ENCODE measurements around the gene GUCY1B1.

Gene GUCY1B1

GRCh38 chr4:155802190-155802959 lies 43.6 kb downstream of the GUCY1B1 start:
- no peak for DNase-seq

- DNase-seq = no peak
Measured at GRCh38 chr4:155805016-155805415, 46.2 kb downstream of the GUCY1B1 start.

DNA sequence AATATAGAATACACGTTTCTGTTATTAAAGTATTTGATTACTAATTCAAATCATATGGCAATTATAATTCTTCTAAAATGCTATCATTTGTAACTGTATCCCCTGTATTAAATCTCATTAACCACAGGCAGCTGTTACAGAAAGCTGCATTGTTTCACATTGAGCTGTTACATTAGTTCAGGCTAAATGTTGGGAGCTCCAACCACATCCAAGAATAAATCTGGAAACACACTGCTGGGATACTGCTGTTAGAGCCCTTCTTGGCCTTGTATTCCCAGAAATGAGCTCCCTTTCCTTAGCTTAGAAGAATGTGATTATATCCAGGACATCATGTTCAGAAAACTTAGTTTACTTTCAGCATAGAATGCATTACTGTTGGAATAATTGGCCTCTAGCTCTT lies 48.2 kb downstream of the GUCY1B1 start:
- DNase-seq = no peak

DNA sequence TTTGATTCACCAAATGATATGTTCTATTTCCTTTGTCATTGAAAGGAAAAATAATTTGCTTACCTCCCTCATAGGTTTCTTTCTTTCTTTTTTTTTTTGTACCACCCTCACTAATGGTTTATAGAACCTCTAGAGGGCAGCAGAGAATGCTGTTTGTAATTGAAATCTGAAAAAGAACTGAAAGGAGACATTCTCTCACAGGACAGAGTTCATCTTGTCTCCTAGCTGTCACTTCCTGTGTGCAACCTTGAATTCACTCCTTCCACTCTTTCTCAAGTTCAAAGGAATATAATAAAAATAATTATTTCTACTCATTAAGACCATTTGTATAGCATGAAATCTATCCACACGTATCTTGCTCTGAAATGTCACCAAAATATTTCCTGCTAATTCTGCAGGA lies 51.0 kb downstream of the GUCY1B1 start:
- peak; percentile 94 for DNase-seq

DNA sequence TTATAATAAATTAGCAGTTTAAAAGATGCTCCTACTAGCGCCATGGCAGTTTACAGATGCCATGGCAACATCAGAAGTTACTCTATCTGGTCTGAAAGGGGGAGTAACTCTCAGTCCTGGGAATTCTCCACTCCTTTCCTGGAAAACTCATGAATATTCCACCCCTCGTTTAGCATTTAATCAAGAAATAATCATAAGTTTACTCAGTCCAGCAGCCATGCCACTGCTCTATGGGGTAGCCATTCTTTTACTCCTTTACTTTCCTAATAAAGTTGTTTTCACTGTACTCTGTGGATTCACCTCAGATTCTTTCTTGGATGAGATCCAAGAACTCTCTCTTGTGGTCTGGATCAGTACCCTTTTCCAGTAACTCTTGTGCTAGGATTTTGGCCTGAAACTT lies 52.3 kb downstream of the GUCY1B1 start:
- DNase-seq = no peak

DNA sequence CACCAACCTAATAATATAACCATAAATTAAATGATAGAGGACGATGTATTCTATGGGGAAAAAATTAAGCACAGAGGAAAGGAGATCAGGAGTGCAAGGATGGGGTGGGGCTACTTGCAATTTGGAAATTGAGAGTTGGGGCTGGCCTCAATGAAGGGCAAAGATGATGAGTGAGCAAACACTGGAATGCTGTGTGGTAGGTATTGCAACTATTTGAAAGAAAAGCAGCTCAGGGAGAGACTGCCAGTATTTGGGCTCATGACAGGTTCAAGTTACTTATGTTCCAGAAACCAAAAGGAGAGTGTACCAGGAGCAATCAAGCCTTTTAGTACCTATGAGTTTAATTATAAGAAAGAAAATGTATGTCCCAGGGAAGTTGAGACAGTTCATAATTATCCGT lies 59.8 kb downstream of the GUCY1B1 start:
- DNase-seq = no peak

DNA sequence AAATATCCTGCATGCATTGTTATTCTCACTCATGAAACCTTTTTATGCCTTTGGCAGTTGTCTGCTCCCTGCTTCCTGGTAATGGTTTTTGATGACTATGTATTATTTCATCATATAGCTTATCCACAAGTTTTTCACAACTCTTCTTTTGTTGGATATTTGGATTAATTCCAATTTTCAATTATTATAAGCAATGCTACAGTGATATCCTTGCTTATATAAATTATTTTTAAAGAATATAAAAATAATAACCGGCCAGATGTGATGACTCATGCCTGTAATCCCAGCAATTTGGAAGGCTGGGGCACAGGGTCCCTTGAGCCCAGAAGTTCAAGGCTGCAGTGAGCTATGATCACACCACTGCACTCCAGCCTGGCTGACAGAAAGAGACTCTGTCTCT lies 60.2 kb downstream of the GUCY1B1 start:
- DNase-seq = no peak

DNA sequence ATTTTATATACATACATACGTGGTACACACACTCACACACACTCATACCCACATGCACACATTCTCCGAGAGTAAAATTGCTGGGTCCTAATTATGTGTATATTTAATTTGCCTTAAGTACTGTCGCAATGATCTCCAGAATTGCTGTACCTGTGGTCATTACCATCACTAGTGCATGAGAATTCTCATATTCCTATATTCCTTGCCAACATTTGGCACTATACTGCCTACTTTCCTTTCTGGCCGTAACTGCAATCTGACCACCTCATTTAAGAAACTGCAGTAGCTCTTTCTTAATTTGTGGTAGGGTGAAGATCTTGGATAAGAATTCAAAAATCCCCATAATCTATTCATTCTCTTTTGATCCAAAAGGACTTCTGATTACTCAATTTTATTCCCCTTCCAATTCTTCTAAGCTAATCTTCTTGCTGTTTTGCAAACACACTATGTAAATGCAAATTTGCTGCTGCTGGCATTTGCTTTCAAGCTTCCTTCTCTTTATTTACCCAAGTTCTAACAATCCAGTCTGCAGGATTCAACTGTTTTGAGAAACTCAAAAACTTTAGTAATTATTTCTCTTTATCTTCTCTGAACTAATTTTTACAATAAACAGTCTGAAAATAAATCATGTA lies 62.2 kb downstream of the GUCY1B1 start:
- DNase-seq = no peak

GRCh38 chr4:155822572-155822971 lies 63.8 kb downstream of the GUCY1B1 start:
- no peak for DNase-seq

GRCh38 chr4:155828628-155829027 lies 69.8 kb downstream of the GUCY1B1 start:
- DNase-seq = no peak

DNA sequence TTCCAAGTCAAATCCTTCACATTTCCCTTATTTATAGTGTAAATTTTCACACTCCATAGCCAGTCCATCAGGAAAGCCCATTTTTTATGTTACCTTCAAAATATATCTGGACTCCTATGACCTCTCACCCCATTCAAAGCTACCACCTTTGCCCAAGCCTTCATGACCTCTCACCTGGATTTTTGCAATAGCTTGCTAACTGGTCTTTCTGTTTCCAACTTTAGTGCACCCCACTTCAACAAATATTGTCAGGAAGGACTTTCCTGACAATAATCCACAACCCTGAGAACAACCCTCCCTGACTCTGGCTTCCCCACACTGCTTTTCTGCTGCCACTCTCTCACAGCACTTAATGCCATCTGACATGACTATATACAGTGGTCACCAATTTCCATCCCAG lies 73.8 kb downstream of the GUCY1B1 start:
- DNase-seq = no peak

DNA sequence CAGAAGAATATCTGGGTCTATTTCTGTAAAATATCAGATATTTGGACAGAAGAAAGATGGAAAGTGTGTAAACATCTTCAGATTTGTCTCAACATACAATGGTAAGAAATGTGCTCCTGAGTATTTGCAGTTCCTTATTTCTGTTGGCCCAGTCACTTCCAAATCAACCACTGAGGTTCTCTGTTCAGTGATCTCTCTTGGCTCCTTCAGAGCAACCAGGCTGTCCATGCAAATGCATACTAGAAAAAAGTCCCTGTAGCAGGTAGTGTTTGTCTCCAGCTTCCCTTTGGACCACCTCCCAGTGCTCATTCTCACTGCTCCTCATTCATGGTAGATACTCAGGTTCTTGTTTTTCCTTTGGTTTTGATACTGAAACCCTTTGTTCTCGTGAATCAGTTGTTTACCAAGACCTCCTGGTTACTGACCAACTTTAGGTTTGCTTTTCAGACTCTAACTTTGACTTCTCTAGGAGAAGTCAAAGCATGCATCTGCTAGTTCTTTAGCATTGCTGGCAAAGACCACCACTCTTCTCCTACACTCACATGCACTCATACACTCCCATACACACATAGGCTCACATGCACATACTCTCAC lies 78.5 kb downstream of the GUCY1B1 start:
- no peak for DNase-seq

DNA sequence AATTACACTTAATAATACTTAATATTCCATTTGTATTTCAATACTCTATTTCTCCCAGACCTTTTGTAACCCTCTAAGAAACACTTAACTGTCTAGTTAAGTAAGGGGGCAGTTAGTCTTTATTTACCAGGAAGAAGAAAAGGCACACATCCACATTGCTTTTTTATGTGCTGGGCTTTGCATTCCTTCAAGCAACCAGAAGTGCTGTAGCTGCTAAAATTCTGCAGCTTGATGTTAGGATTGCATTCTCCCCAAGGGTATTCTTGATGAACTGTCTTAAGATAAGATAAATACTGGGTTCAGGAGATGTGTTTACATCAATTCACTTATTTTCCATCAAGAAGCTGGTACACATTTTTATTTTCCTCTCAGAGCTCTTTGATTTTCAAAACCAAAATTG lies 83.3 kb downstream of the GUCY1B1 start:
- DNase-seq = no peak

- DNase-seq = no peak
Measured at GRCh38 chr4:155846929-155847328, 88.1 kb downstream of the GUCY1B1 start.

- no peak for DNase-seq
Measured at GRCh38 chr4:155849042-155849441, 90.2 kb downstream of the GUCY1B1 start.

DNA sequence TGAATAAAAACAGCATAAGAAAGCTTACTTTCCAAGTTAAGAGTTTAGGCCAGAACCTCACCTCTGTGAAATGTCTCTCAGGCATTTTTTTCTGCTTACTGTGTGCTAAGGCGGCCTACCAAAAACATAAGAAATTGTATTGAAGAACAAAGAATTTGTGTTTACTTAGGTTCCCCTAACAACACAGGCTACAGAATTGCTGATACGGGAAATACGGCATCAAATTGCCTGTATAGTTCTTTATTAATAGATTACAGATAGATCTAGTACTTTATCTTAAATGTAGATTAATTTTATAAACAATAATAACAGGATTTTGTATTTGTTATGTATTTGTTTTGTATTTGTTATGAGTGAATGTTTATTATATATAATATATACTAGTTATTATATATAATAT lies 94.4 kb downstream of the GUCY1B1 start:
- no peak for DNase-seq

GRCh38 chr4:155854582-155855226 lies 95.9 kb downstream of the GUCY1B1 start:
- peak; percentile 21 for DNase-seq

GRCh38 chr4:155855897-155856296 lies 97.1 kb downstream of the GUCY1B1 start:
- DNase-seq = no peak
